DMS 273 treated with DMSO at 0.1 percent for 48 hours (cell line): ENCODE data around the gene ZBTB3.
"Not testable (repeated sequence)": the region's sequence is repeated elsewhere in the genome, so short reads cannot be mapped to it uniquely, and the experiment has no call there.

Experiments used
- DNase-seq: peaks from one replicate; lab custom pipeline; 2025; lab: John Stamatoyannopoulos, UW

Gene ZBTB3

DNA sequence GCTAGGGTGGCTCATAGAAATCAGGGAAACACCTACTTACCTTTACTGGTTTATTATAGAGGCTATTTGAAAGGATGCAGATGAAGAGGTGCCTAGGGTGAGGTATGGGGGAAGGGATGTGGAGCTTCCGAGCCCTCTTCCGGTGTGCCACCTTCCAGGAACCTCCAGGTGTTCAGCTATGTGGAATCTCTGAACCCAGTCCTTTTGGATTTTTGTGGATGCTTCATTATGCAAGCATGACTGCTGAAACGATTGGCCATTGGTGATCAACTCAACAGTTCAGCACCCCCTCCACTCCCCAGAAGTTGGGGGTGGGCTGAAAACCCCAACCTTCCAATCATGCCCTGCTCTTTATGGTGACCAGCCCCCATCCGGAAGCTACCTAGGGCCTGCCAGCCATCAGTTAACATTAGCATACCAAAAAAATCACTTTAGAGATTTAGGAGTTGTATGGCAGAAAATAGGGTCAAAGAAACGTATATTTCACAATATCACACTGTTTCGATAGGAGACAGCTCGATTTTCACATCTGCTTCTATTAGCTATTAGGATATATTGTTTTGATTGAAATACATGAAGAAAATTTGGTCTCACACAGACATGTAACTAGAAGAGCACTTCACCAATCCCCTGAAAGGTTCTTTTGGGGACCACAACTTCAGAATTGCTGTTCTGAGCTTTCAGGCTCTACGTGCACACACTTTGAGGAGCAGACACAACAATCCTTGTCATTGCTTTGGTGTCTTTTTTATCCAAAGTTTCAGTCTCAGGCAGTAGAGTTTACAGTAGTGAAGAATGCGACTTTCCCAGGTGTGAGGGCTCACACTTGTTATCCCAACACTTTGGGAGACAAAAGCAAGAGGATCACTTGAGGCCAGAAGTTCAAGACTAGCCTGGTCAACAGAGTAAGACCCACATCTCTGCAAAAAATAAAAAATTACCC lies 4.2 kb upstream of the ZBTB3 start:
- no peak for DNase-seq

DNA sequence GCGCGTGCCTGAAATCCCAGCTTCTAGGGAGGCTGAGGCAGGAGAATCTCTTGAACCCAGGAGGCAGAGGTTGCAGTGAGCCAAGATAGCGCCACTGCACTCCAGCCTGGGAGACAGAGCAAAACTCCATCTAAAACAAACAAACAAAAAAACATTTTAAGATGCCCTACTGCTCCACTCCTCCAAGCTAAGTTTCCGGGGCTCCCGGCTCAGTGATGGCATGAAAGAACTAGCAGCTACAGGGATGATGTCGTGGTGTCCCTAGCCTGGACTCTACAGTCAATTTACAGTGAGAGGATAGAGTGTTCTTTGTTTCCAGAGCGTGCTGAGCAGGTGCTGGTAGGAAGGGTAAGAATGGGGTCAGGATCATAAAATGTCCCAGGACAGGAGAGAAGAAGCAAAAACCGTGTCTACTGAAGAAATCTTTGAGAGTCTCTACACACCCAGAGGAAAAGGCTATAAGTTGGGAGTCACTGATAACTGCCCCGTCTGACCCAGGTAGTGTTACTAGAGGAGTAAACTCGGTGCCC lies 1.2 kb upstream of the ZBTB3 start:
- no peak for DNase-seq

DNA sequence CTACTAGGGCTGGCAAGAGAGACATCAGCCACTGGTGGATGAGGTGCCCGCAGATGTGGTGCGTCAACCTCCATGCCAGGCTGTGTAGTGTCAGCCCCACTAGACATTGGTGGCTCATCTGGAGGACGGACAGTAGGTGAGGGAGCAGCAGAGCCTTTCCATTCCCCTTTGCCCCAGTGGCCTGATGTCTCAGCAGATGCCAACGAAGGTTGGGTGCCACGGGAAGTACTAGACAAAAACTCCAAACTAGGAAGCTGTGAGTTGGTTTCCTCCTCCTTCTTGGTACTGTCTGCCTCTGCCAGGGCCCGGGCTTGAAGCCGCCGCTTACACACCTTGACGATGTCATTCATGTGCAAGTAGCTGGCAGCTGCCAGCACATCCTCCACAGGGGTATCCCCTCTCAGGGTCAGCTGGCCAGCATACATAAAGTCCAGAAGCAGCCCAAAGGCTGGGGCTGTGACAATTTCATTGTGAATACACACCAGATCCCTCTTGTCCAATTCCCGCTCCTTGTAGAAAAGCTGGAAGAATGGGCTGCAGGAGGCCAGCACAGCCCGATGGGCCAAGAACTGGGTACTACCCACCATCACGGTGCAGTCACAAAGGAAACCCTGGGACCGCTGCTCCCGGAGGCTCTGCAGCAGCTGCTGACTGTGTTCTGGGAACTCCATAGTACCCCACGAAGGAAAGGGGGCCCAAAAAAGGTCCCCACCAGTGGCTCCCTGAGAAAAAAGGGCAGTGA lies 795 bp downstream of the ZBTB3 start:
- no peak for DNase-seq

DNA sequence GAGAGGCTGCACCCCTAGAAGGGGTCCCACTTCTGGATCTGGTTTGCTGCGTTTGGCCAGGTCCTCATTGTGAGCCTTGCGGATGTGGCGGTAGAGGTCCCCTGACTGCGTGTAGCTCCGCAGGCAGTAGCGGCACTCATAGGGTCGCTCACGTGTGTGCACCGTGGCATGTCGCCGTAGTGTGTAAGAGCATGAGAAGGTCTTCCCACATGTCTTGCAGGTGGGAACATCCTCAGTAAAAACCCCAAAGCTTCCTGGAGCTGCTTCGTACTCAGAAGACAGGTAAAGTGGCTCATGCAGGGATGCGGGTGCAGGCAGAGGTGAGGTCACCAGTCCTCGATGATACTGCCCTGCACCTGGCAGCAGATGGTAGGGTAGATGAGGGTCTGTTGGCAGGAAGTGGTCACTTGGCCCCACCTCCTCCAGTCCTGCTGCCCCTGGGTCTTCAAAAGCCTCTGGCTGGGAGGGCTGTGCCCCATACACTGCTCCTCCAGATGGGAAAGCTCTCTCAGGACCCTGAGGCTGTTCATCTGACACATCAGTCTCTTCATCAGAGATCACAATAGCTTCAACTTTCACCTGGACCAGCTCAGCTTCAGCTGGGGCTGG lies 1.7 kb downstream of the ZBTB3 start:
- DNase-seq: no peak

DNA sequence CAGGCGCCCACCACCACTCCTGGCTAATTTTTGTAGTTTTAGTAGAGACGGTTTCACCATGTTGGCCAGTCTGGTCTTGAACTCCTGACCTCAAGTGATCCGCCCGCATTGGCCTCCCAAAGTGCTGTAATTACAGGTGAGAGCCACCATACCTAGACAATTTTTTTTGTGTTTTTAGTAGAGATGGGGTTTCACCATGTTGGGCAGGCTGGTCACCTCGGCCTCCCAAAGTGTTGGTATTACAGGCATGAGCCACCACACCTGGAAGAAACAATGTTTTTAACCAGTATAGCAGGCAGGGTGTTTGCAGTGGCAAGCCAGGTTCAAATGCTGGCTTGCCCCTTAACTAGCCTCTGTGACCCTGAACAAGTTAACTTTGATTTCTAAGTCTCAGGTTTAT lies 4.0 kb downstream of the ZBTB3 start:
- DNase-seq: not testable (repeated sequence)

DNA sequence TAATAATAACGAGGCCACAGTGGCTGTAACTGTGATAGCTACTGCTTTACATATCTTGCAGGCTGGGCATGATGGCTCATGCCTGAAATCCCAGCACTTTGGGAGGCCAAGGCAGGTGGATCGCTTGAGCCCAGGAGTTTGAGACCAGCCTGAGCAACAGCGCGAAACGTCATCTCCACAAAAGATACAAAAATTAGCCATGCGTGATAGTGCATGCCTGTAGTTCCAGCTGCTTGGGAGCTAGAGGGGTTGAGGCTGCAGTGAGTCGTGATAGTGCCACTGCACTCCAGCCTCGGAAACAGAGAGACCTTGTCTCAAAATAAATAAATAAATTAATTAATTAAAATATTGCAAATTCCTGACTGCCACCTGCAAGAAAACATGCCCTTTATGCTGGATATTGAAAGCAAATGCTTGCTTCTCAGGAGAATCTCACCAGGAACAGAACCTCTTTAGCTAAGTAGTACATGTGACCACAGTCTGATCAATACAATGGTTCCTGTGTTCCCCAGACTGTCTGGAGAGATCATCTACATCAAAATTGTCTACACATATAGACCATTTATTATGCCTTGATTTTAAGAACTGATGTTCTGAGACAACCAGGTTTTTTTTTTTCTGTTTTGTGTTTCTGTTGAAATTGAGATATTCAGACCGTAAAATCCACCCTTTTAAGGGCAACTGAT lies 6.3 kb downstream of the ZBTB3 start:
- DNase-seq: no peak

DNA sequence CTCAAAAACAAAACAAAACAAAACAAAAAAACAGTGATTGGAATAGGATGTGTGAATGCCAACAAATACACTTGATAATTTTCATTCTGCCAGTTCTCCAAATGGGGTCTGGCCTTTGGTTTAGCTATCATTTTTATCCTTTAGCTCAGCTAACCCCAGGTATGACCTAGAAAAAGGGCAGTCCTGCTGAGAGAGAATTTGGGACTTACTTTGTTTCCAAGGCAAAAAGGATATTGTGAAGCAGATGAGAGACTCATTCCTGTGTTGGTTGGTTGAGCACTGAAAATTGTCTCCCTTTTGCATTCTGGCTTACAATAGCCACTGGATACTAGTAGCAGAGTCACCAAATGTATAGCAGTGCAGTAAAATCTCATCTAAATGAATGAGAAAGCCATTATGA lies 16.8 kb downstream of the ZBTB3 start:
- DNase-seq: no peak

DNA sequence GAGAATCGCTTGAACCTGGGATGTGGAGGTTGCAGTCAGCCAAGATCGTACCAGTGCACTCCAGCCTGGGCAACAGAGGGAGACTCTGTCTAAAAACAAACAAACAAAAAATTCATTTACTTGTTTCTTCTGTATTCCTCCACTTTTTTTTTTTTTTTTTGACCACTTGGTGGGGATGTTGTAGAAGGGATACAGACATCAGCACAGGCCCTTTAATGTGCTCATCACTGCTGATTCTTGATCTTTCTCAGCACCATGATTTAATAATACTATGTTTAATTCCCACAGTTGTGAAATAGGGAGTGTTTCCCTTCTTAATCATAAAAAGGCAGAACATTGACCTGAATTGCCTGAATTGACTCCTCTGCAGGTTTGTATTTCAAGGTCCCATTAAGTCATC lies 21.1 kb downstream of the ZBTB3 start:
- no peak for DNase-seq

DNA sequence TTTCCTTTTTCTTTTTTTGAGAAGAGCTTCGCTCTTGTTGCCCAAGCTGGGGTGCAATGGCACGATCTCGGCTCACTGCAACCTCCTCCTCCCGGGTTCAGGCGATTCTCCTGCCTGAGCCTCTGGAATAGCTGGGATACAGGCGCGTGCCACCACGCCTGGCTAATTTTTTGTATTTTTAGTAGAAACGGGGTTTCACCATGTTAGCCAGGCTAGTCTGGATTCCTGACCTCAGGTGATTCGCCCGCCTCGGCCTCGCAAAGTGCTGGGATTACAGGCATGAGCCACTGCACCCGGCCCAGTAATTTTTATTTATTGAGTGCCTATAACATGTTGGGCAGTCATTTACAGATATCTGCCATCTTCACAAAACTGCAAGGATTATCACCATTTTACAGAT lies 23.9 kb downstream of the ZBTB3 start:
- not testable (repeated sequence) for DNase-seq

DNA sequence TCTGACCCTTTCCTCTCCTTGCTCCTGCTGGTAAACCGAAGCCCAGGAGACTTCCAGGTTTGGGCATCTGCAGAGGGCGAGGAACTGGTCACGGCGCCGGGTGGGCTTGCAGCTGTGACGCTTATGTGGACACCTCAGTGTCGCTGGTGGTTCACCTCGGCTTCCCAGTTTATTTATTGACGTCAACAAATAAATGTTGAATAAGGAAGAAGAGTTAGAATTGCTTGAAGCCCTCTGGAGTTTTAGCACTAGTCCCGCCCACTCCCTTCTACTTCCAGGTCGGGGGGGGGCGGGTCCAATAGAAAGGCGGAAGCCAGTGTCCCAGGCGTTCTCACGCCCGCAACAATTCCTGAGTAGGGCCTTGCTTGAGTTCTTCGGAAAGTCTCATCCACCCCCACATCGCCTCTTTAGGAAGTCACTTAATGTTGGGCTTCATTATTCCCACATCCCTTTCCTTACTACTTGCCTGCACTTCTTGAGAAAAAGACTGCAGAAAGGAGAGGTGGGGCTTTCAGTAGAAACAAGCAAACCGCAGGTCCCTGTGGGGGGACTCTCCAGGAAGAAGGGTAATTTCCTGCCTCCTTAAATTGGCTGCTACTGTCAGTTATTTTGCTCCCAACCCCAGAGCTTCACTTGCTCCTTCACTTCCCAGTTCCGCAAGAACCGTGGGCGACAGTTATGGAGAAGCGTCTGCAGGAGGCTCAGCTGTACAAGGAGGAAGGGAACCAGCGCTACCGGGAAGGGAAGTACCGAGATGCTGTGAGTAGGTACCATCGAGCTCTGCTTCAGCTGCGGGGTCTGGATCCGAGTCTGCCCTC lies 25.6 kb downstream of the ZBTB3 start, which contains the start of gene TTC9C:
Gene TTC9C, plus strand, starts transcription at position 316 of the 818 bp plus-strand sequence. Its CDS starts 363 bp downstream, at position 679.
- DNase-seq: peak; percentile 45

DNA sequence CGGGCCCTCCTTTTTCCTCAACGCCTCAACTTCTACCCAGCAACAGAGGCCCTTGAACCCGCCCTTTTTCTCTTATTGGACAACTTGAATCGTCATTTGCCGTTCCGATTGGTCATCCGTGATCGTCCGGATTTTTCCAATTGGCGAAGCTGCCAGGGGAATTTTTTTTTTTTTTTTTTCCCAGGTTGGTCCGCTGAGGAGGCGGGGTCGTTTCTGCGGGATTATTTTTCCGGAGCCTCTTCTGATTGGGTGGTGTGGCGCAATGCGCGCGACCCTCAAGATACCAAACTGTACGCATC lies 26.1 kb downstream of the ZBTB3 start:
- peak; percentile 91 for DNase-seq

DNA sequence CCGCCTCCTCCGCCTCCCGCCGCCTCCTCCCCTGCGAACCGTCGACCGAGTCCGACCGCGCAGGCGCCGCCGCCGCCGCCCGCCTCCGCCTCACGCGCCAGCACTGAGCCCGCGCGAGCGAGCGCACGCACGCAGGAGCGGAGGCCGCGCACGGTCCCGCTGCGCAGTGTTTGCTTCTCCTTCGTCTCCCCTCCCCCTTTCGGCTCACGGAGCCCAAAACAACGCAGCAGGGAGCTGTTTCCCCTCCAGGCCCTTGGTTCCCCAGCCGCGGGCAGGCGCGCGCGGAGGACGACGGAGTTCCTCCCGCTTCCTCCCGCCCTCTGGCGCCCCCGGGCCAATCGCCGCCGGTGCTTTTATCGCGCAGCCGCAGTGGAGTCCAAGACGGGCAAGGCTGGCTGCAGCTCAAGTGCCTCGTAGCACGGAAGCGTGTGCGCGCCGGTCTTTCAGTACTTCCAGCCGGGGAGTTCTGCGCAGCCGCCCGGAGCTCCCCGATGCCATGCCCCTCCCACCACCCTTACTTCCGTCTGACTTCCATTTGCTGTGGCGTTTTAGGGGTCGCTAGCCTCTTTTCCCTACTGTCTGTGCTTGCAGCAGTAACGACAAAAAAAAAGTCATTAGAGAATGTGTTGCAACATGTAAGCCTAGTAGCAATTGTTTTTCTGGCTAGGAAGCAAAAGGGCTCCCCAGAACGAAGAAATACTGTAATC lies 26.6 kb downstream of the ZBTB3 start, which contains the start of gene HNRNPUL2:
Gene HNRNPUL2, minus strand, starts transcription at position 293 of the 707 bp plus-strand sequence. CDS start 301 bp downstream, outside the sequence.
- peak; percentile 94 for DNase-seq

DNA sequence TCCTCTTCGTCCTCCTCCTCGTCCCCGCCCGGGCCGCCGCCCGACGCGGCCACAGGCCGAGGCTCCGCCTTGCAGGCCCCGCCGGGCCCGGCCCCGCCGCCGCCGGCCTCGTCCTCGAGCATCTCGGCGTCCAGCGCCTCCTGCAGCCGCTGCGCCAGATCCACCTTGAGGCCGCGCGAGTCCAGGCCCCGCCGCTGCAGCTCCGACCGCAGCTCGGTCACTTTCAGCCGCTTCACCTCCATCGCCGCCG lies 27.1 kb downstream of the ZBTB3 start:
- no peak for DNase-seq

DNA sequence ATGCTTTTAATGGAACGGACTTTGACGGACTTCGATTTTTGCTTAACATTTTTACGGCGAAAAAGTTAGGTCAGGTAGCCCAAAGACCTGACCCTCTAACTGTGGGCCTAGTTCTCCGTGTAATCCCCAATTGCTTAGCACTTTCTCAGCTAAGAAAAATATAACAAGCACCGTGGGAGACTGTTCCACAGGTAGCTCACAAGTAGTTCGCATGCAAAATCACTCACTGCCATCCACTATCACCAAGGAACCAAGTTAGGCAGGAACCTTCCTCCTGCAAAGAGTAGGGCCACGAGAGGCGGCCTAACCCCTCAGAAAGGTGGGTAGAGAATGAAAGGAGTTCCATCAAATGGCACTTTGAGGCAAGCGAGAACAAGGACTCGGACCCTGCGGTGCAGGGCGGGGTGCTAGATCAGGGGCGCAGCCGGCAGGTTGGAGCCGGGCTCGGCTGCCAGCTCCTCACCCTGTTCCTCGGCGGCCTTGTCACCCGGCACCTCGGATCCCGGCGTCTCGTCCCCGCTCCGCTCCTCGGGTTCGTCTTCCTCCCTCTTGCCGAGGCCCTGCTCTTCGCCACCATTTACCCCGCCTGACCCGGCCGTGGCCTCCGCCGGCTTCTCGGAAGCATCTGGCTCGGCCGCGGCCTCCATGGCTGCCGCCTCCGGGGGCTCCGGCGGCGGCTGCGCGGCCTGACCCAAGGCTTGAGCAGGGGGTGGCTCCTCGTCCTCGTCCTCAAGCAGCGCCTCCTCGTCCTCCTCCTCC lies 27.6 kb downstream of the ZBTB3 start:
- no peak for DNase-seq

DNA sequence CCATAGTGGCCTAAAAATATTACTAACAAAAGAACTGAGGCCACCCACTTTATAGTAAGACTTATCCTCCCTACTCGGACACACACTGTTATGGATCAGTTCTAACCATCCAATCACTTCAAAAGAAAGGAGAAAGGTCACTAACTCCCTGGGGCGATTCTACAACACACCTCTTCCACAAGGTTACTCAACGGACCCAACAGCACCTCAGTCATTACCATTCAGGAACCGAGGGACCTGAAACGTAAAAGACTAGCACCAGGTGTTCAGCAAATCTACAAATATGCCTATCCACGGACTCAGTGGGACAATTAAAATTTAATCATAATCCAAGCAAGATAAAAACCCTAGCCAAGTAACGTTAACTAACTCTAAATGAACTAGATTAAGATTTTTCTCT lies 28.3 kb downstream of the ZBTB3 start:
- no peak for DNase-seq

DNA sequence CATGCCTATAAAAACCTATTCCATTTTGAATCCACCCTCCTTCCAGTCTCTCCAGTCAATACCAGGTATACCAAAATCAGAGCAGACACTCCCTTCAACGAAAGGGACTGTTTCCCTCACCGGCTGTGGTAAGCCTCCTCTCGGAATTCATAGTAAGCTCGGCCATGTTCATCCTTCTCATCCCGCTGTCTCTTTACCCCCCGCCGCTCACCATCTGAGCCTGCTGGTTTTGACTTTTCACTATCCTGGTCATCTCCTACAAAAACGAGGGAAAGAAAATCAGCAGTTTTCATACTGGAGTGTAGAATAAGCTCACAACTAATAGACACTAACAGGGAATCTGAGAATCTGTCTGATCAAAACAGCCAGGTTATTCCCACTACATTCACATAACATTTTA lies 29.8 kb downstream of the ZBTB3 start:
- no peak for DNase-seq

DNA sequence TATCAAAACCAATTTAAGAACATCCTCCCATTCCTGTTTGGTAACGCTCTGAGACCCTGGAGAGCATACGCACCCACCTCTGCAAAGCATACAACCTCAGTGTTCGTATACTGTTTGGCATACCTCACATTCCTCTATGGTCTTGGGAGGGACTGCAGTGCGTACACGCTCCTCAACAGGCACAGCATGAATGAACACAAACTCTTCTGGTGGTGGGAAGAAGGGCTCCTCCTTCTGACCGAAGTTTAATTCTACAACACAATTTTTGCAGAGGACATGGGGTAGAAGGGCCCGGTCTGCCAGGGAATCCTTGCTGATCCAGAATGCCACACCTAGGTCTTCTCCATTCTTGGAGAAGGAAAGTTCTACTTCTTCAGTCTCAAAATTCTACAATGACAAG lies 32.0 kb downstream of the ZBTB3 start:
- no peak for DNase-seq

DNA sequence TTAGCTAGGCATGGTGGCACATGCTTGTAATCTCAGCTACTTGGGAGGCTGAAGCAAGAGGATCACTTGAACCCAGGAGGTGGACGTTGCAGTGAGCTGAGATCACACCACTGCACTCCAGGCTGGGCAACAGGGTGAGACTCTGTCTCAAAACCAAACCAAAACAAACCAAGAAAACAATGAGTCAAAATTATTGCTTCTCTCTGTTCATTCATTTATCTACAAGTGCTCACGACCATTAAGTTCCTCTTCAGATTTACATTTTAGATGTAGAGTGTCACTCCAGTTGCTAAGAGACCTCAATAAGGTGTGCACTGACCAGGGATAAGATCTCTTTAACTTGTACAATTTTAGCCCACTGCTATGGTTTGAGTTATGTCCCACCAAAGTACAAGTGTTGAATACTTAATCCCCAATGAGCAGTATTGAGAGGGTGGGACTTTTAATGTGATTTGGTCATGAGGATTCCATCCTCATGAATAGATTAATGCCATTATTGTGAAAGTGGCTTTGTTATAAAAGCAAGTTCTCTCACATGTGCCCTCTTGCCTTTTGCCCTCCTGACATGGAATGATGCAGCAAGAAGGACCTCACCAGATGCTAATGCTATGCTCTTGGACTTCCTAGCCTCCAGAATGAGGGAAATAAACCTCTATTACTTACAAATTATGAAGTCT lies 34.5 kb downstream of the ZBTB3 start:
- no peak for DNase-seq

DNA sequence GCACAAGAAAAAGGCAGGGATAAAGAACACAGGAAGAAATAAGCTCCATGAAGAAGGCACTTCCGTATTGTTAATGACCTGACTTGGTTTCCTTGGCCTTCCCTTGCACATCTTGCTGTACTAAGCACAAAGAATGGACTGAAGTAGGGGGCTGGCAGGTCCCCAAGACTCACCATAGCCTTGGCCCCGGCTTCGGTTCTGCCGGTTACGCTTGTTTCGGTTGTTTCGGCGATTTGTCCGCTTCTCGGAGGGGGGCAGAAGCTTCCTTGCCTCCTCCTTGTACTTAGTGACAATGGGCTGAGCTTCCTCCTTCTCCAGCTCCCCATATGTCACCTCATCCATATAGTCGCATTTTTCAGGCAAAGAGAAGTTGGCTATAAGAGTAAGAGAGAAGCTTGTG lies 37.1 kb downstream of the ZBTB3 start:
- no peak for DNase-seq
